GM12891 (cell line): ENCODE data around the gene TSSK6.

Experiments used
- DNase-seq: peaks from one replicate; pipeline ENCODE4 v3.0.0; 2011; ENCODE audit warnings: low spot score; ENCODE audit not compliant: insufficient read length
- FAIRE-seq: peaks from 2 replicates; lab custom pipeline; 2011; peaks lifted over from hg19 to GRCh38; lab: Jason Lieb, UNC
- PAX5 ChIP-seq: IDR thresholded peaks from 2 replicates; pipeline ENCODE4 v1.6.1; 2011; ENCODE audit warnings: low read length, moderate library complexity, mild to moderate bottlenecking; ENCODE audit not compliant: insufficient read depth, severe bottlenecking
- POLR2A ChIP-seq: IDR thresholded peaks from 2 replicates; pipeline ENCODE4 v1.6.1; 2011; ENCODE audit warnings: low read depth, low read length, control low read depth
- POLR2AphosphoS5 ChIP-seq: IDR thresholded peaks from 2 replicates; pipeline ENCODE4 v1.6.1; 2011; ENCODE audit warnings: low read depth, low read length, control low read depth
- POU2F2 ChIP-seq: IDR thresholded peaks from 2 replicates; pipeline ENCODE4 v1.6.1; 2011; ENCODE audit warnings: low read depth, mild to moderate bottlenecking, control low read depth, low read length, moderate library complexity
- SPI1 ChIP-seq: IDR thresholded peaks from 2 replicates; pipeline ENCODE4 v1.6.1; 2011; ENCODE audit warnings: low read depth, low read length, control low read depth
- TAF1 ChIP-seq: IDR thresholded peaks from 2 replicates; pipeline ENCODE4 v1.6.1; 2011; ENCODE audit warnings: low read depth, low read length, control low read depth

The TSSK6 gene

GRCh38 chr19:19499272-19499995 lies 15.9 kb downstream of the TSSK6 start:
- FAIRE-seq, result no peak
- TF ChIP-seq PAX5 (no peak), POLR2AphosphoS5 (no peak), POU2F2 (no peak), SPI1 (no peak), TAF1 (no peak), POLR2A (no peak)
- no peak for DNase-seq

- TF ChIP-seq PAX5, result no peak
- no peak for TF ChIP-seq TAF1
- TF ChIP-seq POLR2A, result no peak
- TF ChIP-seq POLR2AphosphoS5, result no peak
- no peak for TF ChIP-seq SPI1
- no peak for TF ChIP-seq POU2F2
- no peak for FAIRE-seq
- DNase-seq, result no peak
Observed at GRCh38 chr19:19498255-19498991, 16.9 kb downstream of the TSSK6 start.

- DNase-seq (no peak), FAIRE-seq (no peak)
- TF ChIP-seq SPI1 (no peak), POLR2A (no peak), POU2F2 (no peak), POLR2AphosphoS5 (no peak), TAF1 (no peak), PAX5 (no peak)
Observed at GRCh38 chr19:19495614-19496603, 19.4 kb downstream of the TSSK6 start.

- FAIRE-seq (no peak), DNase-seq (no peak)
- no peak for TF ChIP-seq TAF1
- TF ChIP-seq POLR2A, result no peak
- TF ChIP-seq POLR2AphosphoS5, result no peak
Observed at GRCh38 chr19:19493841-19494546, 21.4 kb downstream of the TSSK6 start.

- TF ChIP-seq POLR2A (no peak), POLR2AphosphoS5 (no peak), PAX5 (no peak), SPI1 (no peak), TAF1 (no peak), POU2F2 (no peak)
- FAIRE-seq, result no peak
Observed at GRCh38 chr19:19492026-19492610, 23.2 kb downstream of the TSSK6 start.

GRCh38 chr19:19491321-19492025 lies 23.9 kb downstream of the TSSK6 start:
- FAIRE-seq, result peak; percentile 28
- TF ChIP-seq POLR2A (0 out of 2 replicates have a peak, but pooled peaks have one; percentile 9), TAF1 (no peak)

More at GRCh38 chr19:19492026-19492610, 23.2 kb downstream of the TSSK6 start:
- DNase-seq, result no peak

GRCh38 chr19:19490214-19490968 lies 25.0 kb downstream of the TSSK6 start:
- DNase-seq (peak; percentile 74), FAIRE-seq (peak; percentile 95)
- no peak for TF ChIP-seq POU2F2

More at GRCh38 chr19:19491321-19492025, 23.9 kb downstream of the TSSK6 start:
- DNase-seq, result no peak

GRCh38 chr19:19489804-19490204 lies 25.5 kb downstream of the TSSK6 start:
- FAIRE-seq (no peak), DNase-seq (no peak)
- TF ChIP-seq TAF1, result no peak
- no peak for TF ChIP-seq POLR2A
- no peak for TF ChIP-seq PAX5
- TF ChIP-seq POU2F2, result no peak
- no peak for TF ChIP-seq SPI1
- no peak for TF ChIP-seq POLR2AphosphoS5
